Measurements from ENCODE around the gene USP9X.
"Not testable (repeated sequence)": the region's sequence is repeated elsewhere in the genome, so short reads cannot be mapped to it uniquely, and the experiment has no call there.

Gene USP9X

DNA sequence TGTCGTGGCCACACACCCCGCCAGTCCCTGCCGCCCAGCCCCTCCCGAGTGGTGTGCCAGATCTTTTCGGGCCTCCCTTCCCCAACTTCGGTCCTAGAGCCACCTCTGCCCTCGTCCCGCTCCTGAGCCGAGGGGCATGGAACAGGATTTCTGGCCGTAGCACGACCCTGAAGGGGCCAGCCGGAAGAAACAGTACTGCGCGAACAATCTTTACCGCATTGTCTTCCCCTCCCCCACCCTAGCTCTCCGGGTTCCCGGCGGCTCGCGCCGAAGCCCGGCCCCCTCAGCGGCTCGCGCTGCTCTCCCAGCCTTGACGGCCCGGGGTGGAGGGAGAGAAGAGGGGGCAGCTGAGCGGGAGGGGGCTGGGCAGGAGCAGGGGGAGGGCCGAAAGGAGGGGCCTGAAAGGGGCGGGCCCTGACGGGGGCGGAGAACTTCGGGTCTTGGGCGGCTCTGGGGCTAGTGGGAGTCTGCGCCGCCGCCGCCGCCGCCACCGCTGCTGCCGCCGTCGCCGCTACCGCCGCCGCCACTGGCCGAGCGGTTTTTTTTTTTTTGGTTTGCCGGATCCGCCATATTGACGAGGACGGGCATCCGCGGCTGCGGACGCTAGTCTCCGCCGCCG lies at the start of gene USP9X:
TSS of gene USP9X (plus strand) at position 553 of the 619 bp plus-strand sequence. CDS start 38,184 bp downstream, outside the sequence.
- peak; percentile 93 for DNase-seq

DNA sequence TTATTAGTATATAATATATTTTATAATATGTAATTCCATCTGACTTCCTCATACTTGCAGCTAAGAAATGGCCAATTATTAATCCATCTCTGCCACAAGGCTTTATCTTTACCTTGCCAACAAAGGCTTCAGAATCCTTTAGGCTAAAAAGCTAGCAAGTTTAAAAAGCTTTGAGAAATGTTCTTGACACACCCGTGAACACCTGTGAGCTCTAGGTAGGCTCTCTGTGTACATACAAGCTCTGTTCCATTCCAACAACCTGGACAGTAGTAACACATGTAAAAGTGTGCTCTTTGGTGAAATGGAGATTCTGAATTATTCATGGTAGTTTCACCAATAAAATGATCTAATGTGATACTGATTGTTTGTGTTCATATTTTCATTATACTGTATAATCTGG lies 49.7 kb upstream of the USP9X start:
- no peak for DNase-seq

GRCh38 chrX:41036668-41037326 lies 48.4 kb upstream of the USP9X start:
- DNase-seq: no peak

- no peak for DNase-seq
Observed at GRCh38 chrX:41043196-41043595, 42.0 kb upstream of the USP9X start.

DNA sequence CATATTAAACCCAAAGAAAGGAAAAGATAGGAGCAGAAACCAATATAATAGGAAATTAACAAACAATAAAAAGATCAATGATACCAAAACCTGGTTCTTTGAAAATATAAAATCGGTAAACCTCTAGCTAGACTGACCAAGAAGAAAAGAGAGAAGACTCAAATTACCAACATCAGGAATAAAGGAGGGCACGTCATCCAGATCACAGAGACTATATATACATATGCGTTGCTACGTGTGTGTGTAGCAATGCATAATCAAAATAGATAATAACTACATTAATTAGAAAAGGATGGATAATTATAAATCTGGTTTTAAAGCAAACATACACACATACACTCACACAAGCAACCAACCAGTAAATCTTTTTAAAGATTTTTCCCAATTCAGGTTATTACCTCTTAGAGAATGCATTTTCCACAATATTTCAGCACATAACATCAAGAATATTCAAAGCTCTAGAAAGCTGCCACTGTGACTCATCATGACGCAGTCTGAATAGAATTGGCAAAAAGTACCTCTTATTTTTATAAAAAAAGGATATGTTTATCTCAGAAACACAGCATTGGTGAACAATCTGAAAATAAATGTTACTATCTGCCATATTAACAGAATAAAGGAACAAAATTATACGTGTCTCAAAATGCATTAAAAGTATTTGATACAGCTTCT lies 41.4 kb upstream of the USP9X start:
- DNase-seq: no peak

DNA sequence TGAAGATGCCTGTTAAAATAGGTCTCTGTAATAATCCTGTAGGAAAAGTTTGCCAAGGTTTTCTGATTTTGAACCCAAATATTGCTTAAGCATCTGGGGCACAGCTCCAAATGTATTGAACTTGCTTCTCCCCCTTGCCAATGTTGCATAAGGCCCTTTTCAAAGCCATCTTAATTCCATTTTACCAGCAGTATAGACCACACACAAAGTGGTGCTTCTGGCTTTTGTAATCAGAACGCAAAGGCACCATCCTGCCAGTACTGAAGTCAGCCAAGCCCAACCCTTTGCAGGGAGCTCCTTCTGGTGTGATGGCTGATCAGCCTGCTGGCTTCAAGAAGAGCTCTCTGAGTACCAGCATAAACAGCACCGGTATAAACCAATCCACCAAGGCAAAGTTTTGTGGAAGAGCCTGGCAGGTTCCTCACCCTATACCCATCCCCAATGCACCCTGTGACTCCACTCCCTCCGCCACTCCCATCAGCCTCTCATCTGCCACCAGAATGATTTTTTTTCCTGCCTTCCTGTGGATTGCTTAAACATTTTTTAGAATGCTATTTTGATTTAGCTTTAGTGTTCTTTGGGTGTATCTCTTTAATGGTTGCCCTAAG lies 39.2 kb upstream of the USP9X start:
- peak; percentile 28 for DNase-seq

- no peak for DNase-seq
Observed at GRCh38 chrX:41047878-41048534, 37.2 kb upstream of the USP9X start.

GRCh38 chrX:41050359-41050758 lies 34.9 kb upstream of the USP9X start:
- DNase-seq: no peak

DNA sequence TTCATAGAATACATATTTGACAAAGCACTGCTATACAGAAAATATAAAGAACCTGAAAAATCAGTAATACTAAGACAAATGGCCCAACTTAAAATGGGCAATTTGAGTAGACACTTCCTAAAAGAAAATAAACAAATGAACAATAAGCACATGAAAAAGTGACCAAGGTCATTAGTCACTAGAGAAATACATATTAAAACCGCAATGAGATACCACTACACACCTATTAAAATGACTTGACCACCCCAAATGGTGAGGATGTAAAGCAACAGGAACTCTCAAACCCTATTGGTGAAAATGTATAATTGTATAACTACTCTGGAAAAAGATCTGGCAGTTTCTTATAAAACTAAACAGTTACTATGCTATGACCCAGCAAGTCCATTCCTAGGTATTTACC lies 34.0 kb upstream of the USP9X start:
- no peak for DNase-seq

DNA sequence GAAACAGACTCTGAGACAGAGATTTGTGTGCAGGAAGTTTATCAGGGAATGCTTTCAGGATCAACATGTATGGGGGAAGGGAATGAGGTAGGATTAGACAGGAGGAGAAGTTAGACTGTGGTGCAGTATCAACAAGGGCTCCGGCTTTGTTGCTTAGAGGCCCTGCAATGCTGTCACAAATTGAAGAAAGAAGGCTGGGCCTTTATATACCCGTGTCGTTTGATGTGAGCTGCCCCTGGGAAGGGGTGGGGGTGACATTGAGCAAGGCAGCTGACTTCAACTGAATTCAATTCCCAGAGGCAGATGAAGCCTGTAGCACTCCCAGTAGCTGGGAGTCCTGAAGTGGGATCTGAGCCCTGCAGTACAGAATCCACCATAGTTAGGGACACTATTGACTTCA lies 29.5 kb upstream of the USP9X start:
- DNase-seq: no peak

DNA sequence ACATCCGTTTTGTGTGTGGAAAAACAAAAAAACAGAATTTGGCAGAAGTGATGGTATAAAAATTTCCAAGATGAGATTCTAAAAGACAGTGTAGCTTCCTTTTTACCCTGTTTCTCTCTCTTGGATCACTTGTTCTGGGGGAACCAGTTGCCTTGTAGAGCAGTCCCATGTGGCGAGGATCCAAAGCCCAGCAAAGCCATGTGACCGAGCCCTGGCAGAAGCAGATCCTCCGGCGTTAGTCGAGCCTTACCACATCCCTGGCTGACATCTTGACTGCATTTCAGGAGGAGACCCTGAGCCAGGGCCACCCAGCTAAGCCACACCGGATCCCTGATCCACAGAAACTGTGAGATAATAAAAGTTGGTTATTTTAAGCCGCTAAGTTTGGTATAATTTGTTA lies 22.0 kb upstream of the USP9X start:
- not testable (repeated sequence) for DNase-seq

DNA sequence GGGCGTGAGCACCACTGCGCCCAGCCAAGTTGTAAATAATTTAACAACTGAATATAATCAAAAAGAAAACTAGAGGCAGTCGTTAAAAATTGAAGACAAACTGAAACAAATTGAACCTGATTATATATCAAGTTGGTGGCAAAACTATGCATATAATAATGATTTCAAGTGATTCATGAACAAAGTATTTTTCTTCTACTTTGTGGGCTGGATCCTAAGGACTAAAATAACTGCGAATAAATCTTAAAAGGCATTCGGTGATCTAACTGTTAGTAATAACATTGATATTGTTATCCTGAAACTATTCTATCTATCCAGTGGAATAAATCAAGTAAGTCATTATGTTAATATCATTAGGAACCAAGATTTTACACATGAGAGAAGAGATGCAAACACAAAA lies 21.2 kb upstream of the USP9X start:
- no peak for DNase-seq

GRCh38 chrX:41066391-41066790 lies 18.9 kb upstream of the USP9X start:
- DNase-seq: no peak

DNA sequence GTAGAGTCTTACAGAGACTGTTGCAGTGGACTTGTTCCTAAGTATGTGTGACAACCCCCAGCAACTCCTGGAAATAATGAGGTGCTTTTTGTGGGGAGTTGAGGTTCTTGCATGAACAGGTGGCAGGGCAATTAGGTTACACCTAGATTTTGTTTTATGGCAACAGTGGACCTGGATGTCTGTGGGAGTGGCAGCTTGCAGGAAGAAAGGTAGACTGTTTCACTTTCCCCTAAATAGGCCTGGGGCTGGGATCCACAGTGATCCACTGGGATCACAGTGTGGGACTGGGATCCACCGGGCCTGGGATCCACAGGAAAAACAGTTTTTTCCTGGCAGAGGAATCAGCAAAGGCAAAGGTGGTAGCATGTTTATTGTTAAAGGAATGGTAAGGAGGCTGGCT lies 18.3 kb upstream of the USP9X start:
- DNase-seq: no peak

DNA sequence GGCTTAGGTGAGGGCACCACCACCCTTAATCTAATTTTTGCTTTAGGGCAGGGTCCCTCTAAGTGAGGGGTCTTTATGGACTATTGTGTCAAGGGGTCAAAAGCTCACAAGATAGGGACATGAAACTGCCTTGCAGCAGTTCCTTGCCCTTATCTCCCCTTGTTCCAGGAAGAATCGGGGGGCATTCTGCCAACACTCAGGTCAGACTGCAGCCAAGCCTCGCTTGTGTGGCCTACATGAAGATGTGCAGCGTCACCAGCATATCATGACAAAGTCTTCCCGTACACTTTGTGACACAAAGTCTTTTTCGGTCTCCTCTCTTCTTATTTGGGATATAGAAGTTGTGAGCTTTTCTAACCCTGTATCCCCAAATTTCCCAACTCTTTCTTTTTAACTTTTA lies 17.5 kb upstream of the USP9X start:
- DNase-seq: no peak

DNA sequence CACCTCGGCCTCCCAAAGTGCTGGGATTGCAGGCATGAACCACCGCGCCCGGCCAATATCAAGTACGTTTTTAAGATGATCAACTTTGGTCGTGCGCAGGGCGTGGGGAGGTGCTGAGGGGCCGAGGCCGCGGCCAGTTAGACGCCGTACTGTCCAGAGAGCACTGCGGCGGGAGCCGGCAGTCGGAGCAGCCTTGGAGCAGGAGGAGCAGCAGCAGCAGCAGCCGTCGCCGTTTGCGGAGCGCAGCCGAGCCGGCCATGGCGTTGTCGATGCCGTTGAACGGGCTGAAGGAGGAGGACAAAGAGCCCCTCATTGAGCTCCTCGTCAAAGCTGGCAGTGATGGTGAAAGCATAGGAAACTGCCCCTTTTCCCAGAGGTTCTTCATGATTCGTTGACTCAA lies 8.5 kb upstream of the USP9X start:
- no peak for DNase-seq

DNA sequence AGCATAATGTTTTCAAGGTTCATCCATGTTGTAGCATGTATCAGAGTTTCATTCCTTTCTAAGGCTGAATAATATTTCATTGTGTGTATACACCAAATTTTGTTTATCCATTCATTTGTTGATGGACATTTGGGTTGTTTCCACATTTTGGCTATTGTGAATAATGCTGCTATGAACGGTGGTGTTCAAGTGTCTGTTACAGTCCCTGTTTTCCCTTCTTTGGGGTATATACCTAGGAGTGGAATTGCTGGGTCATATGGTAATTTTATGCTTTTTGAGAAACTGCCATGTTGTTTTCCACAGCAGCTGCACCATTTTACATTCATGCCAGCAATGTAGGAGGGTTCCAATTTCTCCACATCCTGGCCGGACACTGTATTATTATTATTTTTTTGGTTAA lies 3.4 kb upstream of the USP9X start:
- DNase-seq: no peak

GRCh38 chrX:41082783-41083182 lies 2.5 kb upstream of the USP9X start:
- DNase-seq: no peak

DNA sequence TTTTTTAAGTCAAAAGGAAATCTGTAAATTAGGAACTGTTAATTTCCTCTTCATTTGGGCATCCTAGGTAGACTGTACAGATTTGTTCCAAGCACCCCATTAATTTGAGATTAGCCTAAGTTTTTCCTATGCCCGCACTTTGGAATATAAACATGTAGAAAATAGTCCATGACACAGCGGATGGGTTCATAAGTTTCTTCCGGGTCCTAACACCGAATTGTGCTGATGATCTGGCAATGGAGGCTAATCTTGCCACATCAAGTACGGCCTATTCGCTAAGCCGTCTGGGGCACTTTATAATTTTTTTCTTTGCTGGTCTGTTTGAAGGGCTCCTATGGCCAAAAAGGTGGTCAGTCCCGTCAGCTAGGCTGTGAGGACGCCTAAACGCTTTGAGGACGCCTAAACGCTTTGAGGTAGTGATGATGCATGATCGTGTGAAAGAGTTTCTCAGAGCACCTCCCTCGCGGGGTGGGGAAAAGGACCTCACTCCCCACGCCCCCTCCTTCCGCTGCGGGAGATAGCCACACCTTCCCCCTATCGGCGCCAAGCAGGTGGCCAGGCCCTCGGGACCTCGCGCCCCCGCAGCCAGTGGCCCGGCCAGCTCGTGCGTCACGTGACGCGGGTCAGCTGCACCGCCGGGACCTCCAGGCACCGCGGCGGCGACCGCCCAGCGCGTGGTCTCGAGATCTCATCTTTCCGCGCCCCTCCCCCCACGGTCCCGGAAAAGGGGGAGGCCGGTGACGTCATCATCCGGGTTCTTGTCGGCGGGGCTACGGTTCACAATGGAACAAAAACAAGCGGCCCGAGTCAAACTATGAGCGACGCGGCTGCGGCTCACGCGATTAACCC lies 977 bp upstream of the USP9X start:
- DNase-seq: peak; percentile 97

GRCh38 chrX:41085512-41085877 lies 250 bp downstream of the USP9X start:
- DNase-seq: peak; percentile 70

DNA sequence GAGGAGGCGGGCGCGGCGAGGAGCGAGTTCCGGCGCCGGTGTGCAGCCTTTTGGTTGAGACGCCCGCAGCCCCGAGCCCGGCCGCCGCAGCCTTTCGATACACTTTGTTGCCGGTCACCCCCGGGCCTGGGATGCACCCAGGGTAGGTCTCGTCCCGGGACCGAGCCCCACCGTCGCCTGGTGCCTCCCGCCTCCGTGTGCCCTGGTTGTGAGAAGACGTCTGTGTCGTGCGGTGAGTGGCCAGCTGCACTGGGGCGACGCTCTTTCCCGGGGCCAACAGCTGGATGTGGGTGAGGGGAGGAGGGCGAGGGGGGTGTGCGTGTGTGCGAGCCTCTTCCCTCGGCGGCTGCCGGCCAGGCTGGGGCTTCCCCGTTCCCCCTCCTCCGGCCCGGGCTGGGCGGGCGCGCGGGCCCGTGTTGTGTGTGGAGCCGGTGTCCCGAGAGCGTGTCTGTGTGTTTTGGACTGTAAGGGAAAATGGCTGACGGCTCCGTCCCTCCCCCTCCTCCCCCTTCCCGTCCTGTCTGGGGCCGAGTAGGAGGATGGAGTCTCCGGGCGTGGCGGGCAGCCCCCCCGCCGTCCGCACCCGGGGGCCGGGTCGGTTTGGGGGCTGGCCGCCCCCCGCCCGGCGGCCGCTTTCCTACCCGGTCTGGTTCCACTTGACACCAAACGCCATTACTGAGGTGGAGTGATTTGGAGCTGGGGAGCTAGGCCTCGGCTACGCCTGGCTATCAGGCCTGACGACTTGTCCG lies 807 bp downstream of the USP9X start:
- DNase-seq: peak; percentile 82

DNA sequence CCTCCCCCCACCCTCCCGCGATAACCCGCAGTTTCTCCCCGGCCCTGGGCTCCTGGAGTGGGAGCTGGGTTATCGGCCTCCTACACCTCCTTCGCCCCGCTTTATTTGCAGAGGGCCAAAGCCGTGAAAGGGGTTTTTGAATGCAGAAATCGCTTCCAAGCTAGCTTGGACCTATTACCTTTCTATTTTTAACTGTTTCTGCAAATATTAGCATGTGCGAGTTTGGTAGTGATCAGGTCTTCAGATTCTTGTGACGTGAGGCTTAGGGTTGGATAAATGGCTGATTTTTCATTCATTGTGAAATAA lies 1.3 kb downstream of the USP9X start:
- DNase-seq: no peak

All from NCI-H69 (cell line).